GM06990 (cell line): ENCODE measurements around the gene ISOC2.

Experiments used
- DNase-seq: peaks from one replicate; pipeline ENCODE4 v3.0.0-alpha.2; 2011; ENCODE audit not compliant: insufficient read length; ENCODE audit errors: extremely low read depth
- H3K27me3 ChIP-seq: replicated peaks from 2 replicates; pipeline ENCODE4 v1.6.0; 2011; ENCODE audit warnings: low read length; ENCODE audit not compliant: control insufficient read depth, insufficient read depth
- H3K36me3 ChIP-seq: 2 replicates; pipeline ENCODE4 v1.5.1; 2011; ENCODE audit warnings: low read length; ENCODE audit not compliant: control insufficient read depth, insufficient read depth
- H3K4me3 ChIP-seq: replicated peaks from 2 replicates; pipeline ENCODE4 v1.5.1; 2011; ENCODE audit warnings: low read depth, mild to moderate bottlenecking, control low read depth, low read length
- TF ChIP-seq, protein P1 (sequence below): IDR thresholded peaks from 2 replicates; pipeline ENCODE4 v1.5.1; 2011; ENCODE audit warnings: low read length, control low read depth, mild to moderate bottlenecking, inconsistent platforms; ENCODE audit not compliant: insufficient read depth, poor library complexity, severe bottlenecking

Gene ISOC2

DNA sequence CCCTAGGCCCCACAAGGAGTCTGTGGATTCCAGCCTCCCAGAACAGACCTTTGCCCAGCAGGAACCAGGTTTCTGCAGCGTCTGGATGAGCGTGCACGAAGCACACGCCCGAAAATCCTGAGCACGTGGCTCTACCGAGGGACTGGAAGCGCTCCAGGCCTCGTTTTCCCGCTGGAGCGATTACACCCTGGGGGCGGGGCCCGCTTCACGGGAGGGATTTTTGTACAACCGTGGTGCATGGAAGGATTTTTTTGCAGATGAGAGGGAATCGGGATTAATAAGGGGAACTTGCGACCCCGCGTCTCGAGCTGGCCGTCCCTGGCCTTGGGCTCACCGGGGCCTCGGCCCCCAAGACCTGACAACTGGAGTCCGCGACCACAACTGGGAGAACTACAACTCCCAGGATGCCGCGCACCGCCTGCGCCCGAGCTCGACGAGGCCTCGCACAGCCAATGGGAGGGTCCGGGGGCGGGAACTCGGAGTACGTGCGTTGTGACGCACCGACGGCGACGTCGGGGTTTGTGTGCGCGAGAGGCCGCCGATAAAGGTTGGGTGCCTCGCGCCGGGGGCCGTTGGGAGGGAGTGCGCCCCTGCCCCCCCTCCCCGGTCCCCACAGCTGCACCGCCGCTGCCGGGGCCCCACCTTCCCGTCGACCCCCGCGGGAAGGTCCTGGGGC is 14.8 kb upstream of the ISOC2 start, which contains the start of gene ZNF628:
Gene ZNF628, plus strand, starts transcription at position 518 of the 676 bp plus-strand sequence. CDS start 3,294 bp downstream, outside the sequence.
- TF ChIP-seq, protein P1, sequence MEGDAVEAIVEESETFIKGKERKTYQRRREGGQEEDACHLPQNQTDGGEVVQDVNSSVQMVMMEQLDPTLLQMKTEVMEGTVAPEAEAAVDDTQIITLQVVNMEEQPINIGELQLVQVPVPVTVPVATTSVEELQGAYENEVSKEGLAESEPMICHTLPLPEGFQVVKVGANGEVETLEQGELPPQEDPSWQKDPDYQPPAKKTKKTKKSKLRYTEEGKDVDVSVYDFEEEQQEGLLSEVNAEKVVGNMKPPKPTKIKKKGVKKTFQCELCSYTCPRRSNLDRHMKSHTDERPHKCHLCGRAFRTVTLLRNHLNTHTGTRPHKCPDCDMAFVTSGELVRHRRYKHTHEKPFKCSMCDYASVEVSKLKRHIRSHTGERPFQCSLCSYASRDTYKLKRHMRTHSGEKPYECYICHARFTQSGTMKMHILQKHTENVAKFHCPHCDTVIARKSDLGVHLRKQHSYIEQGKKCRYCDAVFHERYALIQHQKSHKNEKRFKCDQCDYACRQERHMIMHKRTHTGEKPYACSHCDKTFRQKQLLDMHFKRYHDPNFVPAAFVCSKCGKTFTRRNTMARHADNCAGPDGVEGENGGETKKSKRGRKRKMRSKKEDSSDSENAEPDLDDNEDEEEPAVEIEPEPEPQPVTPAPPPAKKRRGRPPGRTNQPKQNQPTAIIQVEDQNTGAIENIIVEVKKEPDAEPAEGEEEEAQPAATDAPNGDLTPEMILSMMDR = no peak
- Histone ChIP-seq H3K4me3 (peak within 1 kb of the TSS; percentile 65), H3K36me3 (no peaks in the 10 kb centered on the region), H3K27me3 (no peaks in the 10 kb centered on the region)
- peak; percentile 97 for DNase-seq

DNA sequence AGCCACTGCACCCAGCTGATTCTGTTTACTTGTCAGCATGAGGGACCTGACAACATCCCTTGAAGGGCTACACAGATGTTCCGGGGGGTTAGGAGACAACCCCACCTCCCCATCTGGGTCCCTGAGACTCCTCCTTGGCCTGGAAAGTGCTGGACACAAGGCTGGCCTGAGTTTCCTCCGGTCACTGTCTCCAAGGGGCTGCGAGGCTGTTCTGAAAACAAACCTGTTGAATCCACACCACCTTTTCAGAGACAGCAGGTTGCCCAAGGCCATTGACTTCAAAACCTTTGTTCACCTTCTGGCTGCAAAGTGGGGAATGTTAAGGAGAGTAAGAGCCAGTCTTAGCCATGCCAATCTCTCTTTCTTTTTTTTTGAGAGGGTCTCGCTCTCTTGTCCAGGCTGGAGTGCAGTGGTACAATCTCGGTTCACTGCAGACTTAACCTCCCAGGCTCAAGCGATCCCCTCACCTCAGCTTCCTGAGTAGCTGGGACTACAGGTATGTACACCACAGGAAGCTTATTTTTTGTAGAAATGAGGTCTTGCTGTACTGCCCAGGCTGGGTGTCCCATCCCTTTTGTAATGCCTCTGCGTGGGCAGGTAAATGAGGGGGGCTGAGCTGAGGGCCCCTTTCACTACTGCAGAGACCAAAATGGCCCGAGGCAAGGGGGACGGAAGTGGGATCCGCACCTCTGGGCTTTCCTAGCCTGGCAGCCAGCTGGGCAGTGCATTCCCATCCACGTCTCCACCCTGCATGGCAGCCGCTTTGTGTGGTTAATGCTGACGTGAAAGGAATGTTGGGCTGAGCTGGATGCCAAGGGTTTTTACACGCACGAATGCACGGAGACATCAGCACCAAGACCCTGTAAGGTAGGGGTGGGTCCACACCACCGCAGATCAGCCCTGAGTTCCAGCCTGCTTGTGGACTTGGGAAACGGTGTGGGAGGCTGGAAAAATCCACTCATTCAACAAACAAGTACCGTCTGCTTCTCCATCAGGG is 13.1 kb upstream of the ISOC2 start:
- no peaks in the 10 kb centered on the region for H3K36me3 ChIP-seq
- H3K4me3 ChIP-seq = no peak overlapping the region
- DNase-seq = no peak
- H3K27me3 ChIP-seq = no peaks in the 10 kb centered on the region
- TF ChIP-seq, protein P1 = no peak

DNA sequence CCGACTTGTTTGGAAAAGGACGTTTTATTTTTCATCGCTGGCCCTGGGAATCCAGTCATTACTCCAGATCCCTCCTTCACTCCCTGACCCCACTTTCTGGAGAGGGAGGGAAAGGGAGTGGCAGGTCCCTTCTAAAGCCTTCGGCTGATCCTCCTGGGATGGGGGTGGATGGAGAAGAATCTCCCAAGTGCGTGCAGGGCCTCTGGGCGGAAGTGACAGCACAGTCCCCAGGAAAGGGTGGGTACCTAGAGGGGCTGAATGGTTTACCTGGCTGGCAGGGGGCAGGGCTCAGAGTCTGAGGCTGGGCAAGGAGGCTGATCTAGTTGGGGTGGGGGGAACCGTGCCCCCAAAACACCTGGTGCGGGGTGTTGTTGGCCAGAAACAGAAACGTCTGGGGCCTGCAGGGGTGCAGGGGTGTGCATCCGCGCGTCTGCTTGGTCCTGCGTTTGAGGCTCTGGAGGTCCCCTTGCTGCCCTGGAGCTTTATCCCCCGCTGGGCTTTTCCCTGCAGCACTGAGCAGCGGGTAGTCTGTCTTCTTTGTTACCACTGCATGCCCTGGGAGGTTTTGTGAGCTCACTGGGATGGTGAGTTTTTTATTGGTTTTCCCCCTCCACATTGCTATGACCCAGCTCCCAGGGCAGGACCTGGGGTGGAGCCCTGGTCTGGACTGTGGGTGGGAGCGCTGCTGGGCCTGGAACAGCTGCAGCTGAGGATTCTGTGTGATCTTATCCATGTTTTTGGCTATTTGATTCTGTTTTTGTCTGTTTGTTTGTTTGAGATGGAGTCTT is 12.0 kb upstream of the ISOC2 start:
- H3K36me3 ChIP-seq = no peaks in the 10 kb centered on the region
- no peak overlapping the region for H3K4me3 ChIP-seq
- no peak for DNase-seq
- H3K27me3 ChIP-seq = no peaks in the 10 kb centered on the region
- TF ChIP-seq, protein P1 = no peak

DNA sequence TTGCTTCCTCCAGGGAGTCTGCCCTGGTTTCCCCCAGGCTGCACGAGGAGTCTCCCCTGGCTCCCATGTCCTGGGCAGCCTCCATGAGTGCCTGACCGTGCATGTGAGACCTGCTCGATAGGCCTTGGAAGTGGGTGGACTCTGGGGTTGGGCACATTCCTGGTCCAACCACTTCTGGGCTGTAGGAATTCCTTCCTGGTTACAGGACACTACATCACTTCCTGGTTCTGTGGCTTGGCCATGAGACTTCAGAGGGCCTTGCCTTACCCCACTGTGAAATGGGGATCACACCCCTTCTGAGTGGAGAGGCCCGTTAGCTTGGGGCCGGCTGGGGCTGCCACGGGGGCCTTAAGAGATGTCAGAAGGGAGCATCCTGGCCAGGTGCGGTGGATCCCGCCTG is 11.0 kb upstream of the ISOC2 start:
- DNase-seq = no peak
- Histone ChIP-seq H3K27me3 (no peaks in the 10 kb centered on the region), H3K4me3 (no peak overlapping the region), H3K36me3 (no peaks in the 10 kb centered on the region)
- TF ChIP-seq, protein P1 = no peak

DNA sequence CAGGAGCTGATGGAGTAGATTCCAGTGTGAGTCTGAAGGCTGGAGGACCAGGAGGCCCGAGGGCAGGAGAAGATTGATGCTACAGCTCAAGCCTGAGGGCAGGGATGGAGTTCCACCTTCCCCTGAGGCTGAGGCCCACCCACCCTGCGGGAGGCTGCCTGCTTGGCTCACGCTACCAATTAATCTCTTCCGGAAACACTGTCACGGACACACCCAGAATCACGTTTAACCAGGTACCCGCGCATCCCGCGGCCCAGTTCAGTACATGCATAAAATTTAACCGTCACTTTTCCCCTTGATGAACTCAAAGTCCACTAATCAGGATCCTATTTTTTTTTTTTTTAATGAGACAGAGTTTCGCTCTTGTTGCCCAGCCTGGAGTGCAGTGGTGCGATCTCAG is 9.8 kb upstream of the ISOC2 start:
- H3K27me3 ChIP-seq = no peaks in the 10 kb centered on the region
- no peaks in the 10 kb centered on the region for H3K36me3 ChIP-seq
- TF ChIP-seq, protein P1 = no peak
- no peak overlapping the region for H3K4me3 ChIP-seq
- DNase-seq = no peak
